22Rv1 (cell line): ENCODE data around the gene YTHDC2.

ENCODE experiments used
- CTCF ChIP-seq: fragments of 450-650 bp; IDR thresholded peaks from 2 replicates; pipeline ENCODE4 v1.5.1; 2017; ENCODE audit warnings: mild to moderate bottlenecking
- ZFX ChIP-seq: fragments of 450-650 bp; IDR thresholded peaks from 2 replicates; pipeline ENCODE4 v1.6.1; 2017; ENCODE audit warnings: antibody characterized with exemption, borderline replicate concordance

- peak; percentile 75 for TF ChIP-seq CTCF
- TF ChIP-seq ZFX: no peak
Measured at GRCh38 chr5:113606298-113607134, 93.0 kb downstream of the YTHDC2 start.
